ENCODE measurements around the gene CITED4.

The CITED4 gene

GRCh38 chr1:40840526-40841323 is 21.4 kb downstream of the CITED4 start:
- Histone ChIP-seq H3K27ac (no peak overlapping the region), H3K9me3 (ENCODE audit: severe bottlenecking) (peaks cover 12% of the 10 kb centered on the region), H3K4me3 (ENCODE audit: low read depth, low read length) (no peak overlapping the region), H3K36me3 (no peaks in the 10 kb centered on the region), H3K27me3 (ENCODE audit: insufficient read depth, low read depth, severe bottlenecking) (no peaks in the 10 kb centered on the region)
- no peak for DNase-seq
- no peak for TF ChIP-seq CTCF (IDR thresholded peaks at IDR 0.05; ENCODE audit: low read depth, low read length)

- peaks cover 12% of the 10 kb centered on the region for H3K9me3 ChIP-seq (ENCODE audit: severe bottlenecking)
- H3K27me3 ChIP-seq (ENCODE audit: insufficient read depth, low read depth, severe bottlenecking) = no peaks in the 10 kb centered on the region
- TF ChIP-seq CTCF (IDR thresholded peaks at IDR 0.05; ENCODE audit: low read depth, low read length) = no peak
- H3K36me3 ChIP-seq = no peaks in the 10 kb centered on the region
- H3K4me3 ChIP-seq (ENCODE audit: low read depth, low read length) = no peak overlapping the region
- no peak for DNase-seq
- H3K27ac ChIP-seq = no peak overlapping the region
Observed at GRCh38 chr1:40839943-40840335, 22.2 kb downstream of the CITED4 start.

GRCh38 chr1:40838980-40839942 is 22.9 kb downstream of the CITED4 start:
- no peak for TF ChIP-seq CTCF (IDR thresholded peaks at IDR 0.05; ENCODE audit: low read depth, low read length)
- no peaks in the 10 kb centered on the region for H3K36me3 ChIP-seq
- H3K9me3 ChIP-seq (ENCODE audit: severe bottlenecking) = peaks cover 12% of the 10 kb centered on the region
- no peak overlapping the region for H3K27ac ChIP-seq
- DNase-seq = no peak
- no peak overlapping the region for H3K4me3 ChIP-seq (ENCODE audit: low read depth, low read length)
- H3K27me3 ChIP-seq (ENCODE audit: insufficient read depth, low read depth, severe bottlenecking) = no peaks in the 10 kb centered on the region

GRCh38 chr1:40838045-40838979 is 23.9 kb downstream of the CITED4 start:
- no peak for TF ChIP-seq CTCF (IDR thresholded peaks at IDR 0.05; ENCODE audit: low read depth, low read length)
- Histone ChIP-seq H3K27ac (no peak overlapping the region), H3K9me3 (ENCODE audit: severe bottlenecking) (peaks cover 12% of the 10 kb centered on the region), H3K27me3 (ENCODE audit: insufficient read depth, low read depth, severe bottlenecking) (no peaks in the 10 kb centered on the region), H3K36me3 (no peaks in the 10 kb centered on the region), H3K4me3 (ENCODE audit: low read depth, low read length) (no peak overlapping the region)
- no peak for DNase-seq

- Histone ChIP-seq H3K36me3 (no peaks in the 10 kb centered on the region), H3K27me3 (ENCODE audit: insufficient read depth, low read depth, severe bottlenecking) (no peaks in the 10 kb centered on the region), H3K9me3 (ENCODE audit: severe bottlenecking) (peaks cover 5% of the 10 kb centered on the region), H3K4me3 (ENCODE audit: low read depth, low read length) (no peak overlapping the region), H3K27ac (no peak overlapping the region)
- no peak for DNase-seq
- no peak for TF ChIP-seq CTCF (IDR thresholded peaks at IDR 0.05; ENCODE audit: low read depth, low read length)
Observed at GRCh38 chr1:40837601-40838000, 24.6 kb downstream of the CITED4 start.

All from WERI-Rb-1 (cell line).